Neural cell (in vitro differentiated cells): ENCODE measurements around the gene TRAF5. TPM values are rescaled to one million over a fixed set of nuclear protein-coding genes. Genes with fewer than 3 reads are reported as not detected.

Experiments used
- H2AFZ ChIP-seq: fragments of 200-600, 300-800 bp; sonication (generic), shearing (Covaris generic); 2 replicates; pipeline ENCODE4 v1.6.0; 2014; ENCODE audit warnings: low read depth, mild to moderate bottlenecking, antibody characterized with exemption, low read length, moderate library complexity
- H3F3A ChIP-seq: fragments of 200-600 bp; shearing (Covaris generic); 2 replicates; pipeline ENCODE4 v1.6.1; 2016; ENCODE audit warnings: mild to moderate bottlenecking, moderate library complexity, mixed read lengths, antibody characterized with exemption, low read length; ENCODE audit not compliant: insufficient read depth, poor library complexity, severe bottlenecking
- H3K27ac ChIP-seq: fragments of 200-600, 300-800 bp; sonication (generic), shearing (Covaris generic); 2 replicates; pipeline ENCODE4 v1.5.1; 2014; ENCODE audit warnings: mild to moderate bottlenecking, low read length, moderate library complexity
- H3K27me3 ChIP-seq: fragments of 300-800, 200-600 bp; sonication (generic), shearing (Covaris generic); 2 replicates; pipeline ENCODE4 v1.6.0; 2014; ENCODE audit warnings: mild to moderate bottlenecking, low read depth, low read length, moderate library complexity; ENCODE audit not compliant: insufficient read depth
- H3K36me3 ChIP-seq: fragments of 300-800, 200-600 bp; sonication (generic), shearing (Covaris generic); 2 replicates; pipeline ENCODE4 v1.5.1; 2014; ENCODE audit warnings: mild to moderate bottlenecking, antibody characterized with exemption, low read length, moderate library complexity; ENCODE audit not compliant: insufficient read depth
- H3K4me2 ChIP-seq: fragments of 300-800, 200-600 bp; sonication (generic), shearing (Covaris generic); 2 replicates; pipeline ENCODE4 v1.6.0; 2014; ENCODE audit warnings: mild to moderate bottlenecking, low read length
- H3K4me3 ChIP-seq: fragments of 300-800, 200-600 bp; sonication (generic), shearing (Covaris generic); 2 replicates; pipeline ENCODE4 v1.5.1; 2014; ENCODE audit warnings: mild to moderate bottlenecking, low read length, moderate library complexity
- H3K79me2 ChIP-seq: fragments of 200-600 bp; shearing (Covaris generic); replicated peaks from 2 replicates; pipeline ENCODE4 v1.6.0; 2014; ENCODE audit warnings: mild to moderate bottlenecking, low read length, moderate library complexity; ENCODE audit not compliant: insufficient read depth
- H3K9ac ChIP-seq: fragments of 300-800, 200-600 bp; sonication (generic), shearing (Covaris generic); 2 replicates; pipeline ENCODE4 v1.6.1; 2016; ENCODE audit warnings: mild to moderate bottlenecking, low read length, mixed read lengths
- H3K9me2 ChIP-seq: fragments of 200-600 bp; shearing (Covaris generic); 2 replicates; pipeline ENCODE4 v1.6.1; 2016; ENCODE audit warnings: mild to moderate bottlenecking, low read length, mixed read lengths; ENCODE audit not compliant: insufficient read depth
- H3K9me3 ChIP-seq: fragments of 200-600, 300-800 bp; sonication (generic), shearing (Covaris generic); 2 replicates; pipeline ENCODE4 v1.6.1; 2016; ENCODE audit warnings: mild to moderate bottlenecking, mixed run types, low read length, moderate library complexity, mixed read lengths
- H4K20me1 ChIP-seq: fragments of 200-600 bp; shearing (Covaris generic); 2 replicates; pipeline ENCODE4 v1.6.1; 2016; ENCODE audit warnings: mild to moderate bottlenecking, mixed run types; ENCODE audit not compliant: insufficient read depth
- CTCF ChIP-seq: fragments of 450-650 bp; IDR thresholded peaks from 2 replicates; pipeline ENCODE4 v1.5.1; 2014; ENCODE audit warnings: antibody characterized with exemption, mild to moderate bottlenecking, moderate library complexity; ENCODE audit not compliant: poor library complexity, severe bottlenecking
- EP300 ChIP-seq: fragments of 450-650 bp; conservative IDR thresholded peaks from 2 replicates; pipeline ENCODE4 v1.6.1; 2014; ENCODE audit warnings: antibody characterized with exemption, mild to moderate bottlenecking, moderate library complexity; ENCODE audit not compliant: poor library complexity, severe bottlenecking
- EZH2 ChIP-seq: fragments of 200-600, 300-800 bp; shearing (Covaris generic), sonication (generic); IDR thresholded peaks from 2 replicates; pipeline ENCODE4 v1.6.1; 2014; ENCODE audit warnings: antibody characterized with exemption, low read length, borderline replicate concordance, mild to moderate bottlenecking; ENCODE audit not compliant: insufficient read depth, poor library complexity, severe bottlenecking
- MXI1 ChIP-seq: fragments of 450-650 bp; conservative IDR thresholded peaks from 2 replicates; pipeline ENCODE4 v1.6.1; 2014; ENCODE audit warnings: antibody characterized with exemption, mild to moderate bottlenecking; ENCODE audit not compliant: poor library complexity, severe bottlenecking
- POLR2AphosphoS5 ChIP-seq: IDR thresholded peaks from 2 replicates; pipeline ENCODE4 v1.6.1; 2012
- RAD21 ChIP-seq: fragments of 450-650 bp; conservative IDR thresholded peaks from 2 replicates; pipeline ENCODE4 v1.6.1; 2014; ENCODE audit warnings: antibody characterized with exemption, mild to moderate bottlenecking, moderate library complexity
- REST ChIP-seq: IDR thresholded peaks from 2 replicates; pipeline ENCODE4 v1.6.1; 2012; ENCODE audit warnings: borderline replicate concordance
- SMC3 ChIP-seq: fragments of 450-650 bp; conservative IDR thresholded peaks from 2 replicates; pipeline ENCODE4 v1.6.1; 2014; ENCODE audit warnings: antibody characterized with exemption, mild to moderate bottlenecking, moderate library complexity; ENCODE audit not compliant: poor library complexity
- TAF1 ChIP-seq: IDR thresholded peaks from 2 replicates; pipeline ENCODE4 v1.6.1; 2012; ENCODE audit warnings: low read depth
- polyA plus RNA-seq: library from polyadenylated mRNA; depleted of rRNA; stranded (reverse); fragments of >200 nt; gene quantifications from 2 replicates; pipeline ENCODE4 v1.2.3, GENCODE V29; 2014

Gene TRAF5
- polyA plus RNA-seq, 1 donor from 2014 or later, result 0.69 TPM

DNA sequence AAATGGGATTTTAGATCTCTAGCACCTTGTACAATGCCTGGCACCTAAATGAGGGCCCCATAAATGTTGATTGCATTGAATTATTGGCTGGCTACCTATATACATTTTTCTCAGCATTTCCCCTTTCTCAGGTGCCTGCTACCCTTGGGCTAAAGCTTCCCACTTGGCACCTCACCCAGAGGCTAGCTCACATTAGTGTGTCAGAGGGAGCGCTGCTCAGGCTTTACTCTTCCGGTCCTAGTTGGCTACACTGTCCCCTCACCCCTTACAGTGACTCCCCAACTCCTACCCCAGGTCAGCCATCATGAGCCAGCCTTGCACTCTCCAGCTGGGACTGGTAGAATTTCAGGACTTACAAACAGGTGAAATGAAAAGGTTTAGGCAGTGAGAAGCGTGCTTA is 9.5 kb downstream of the TRAF5 start:
- H3K9ac ChIP-seq, result no peak overlapping the region
- H3F3A ChIP-seq, result no peaks in the 10 kb centered on the region
- H3K4me3 ChIP-seq, result no peak overlapping the region
- no peaks in the 10 kb centered on the region for H3K79me2 ChIP-seq
- H2AFZ ChIP-seq, result no peak overlapping the region
- no peaks in the 10 kb centered on the region for H4K20me1 ChIP-seq
- no peaks in the 10 kb centered on the region for H3K9me3 ChIP-seq
- H3K27ac ChIP-seq, result no peak overlapping the region
- H3K27me3 ChIP-seq, result no peaks in the 10 kb centered on the region
- no peaks in the 10 kb centered on the region for H3K9me2 ChIP-seq
- no peak overlapping the region for H3K4me2 ChIP-seq
- TF ChIP-seq EZH2 (no peak), CTCF (no peak), MXI1 (no peak), EP300 (no peak), RAD21 (no peak), POLR2AphosphoS5 (no peak), TAF1 (no peak), SMC3 (no peak), REST (no peak)
- no peaks in the 10 kb centered on the region for H3K36me3 ChIP-seq

GRCh38 chr1:211336775-211337174 is 10.1 kb downstream of the TRAF5 start:
- no peaks in the 10 kb centered on the region for H3K27me3 ChIP-seq
- no peak overlapping the region for H3K4me3 ChIP-seq
- no peaks in the 10 kb centered on the region for H3F3A ChIP-seq
- no peak overlapping the region for H3K9ac ChIP-seq
- no peaks in the 10 kb centered on the region for H3K79me2 ChIP-seq
- no peaks in the 10 kb centered on the region for H4K20me1 ChIP-seq
- H2AFZ ChIP-seq, result no peak overlapping the region
- H3K27ac ChIP-seq, result no peak overlapping the region
- TF ChIP-seq EZH2, result no peak
- no peak for TF ChIP-seq RAD21
- TF ChIP-seq POLR2AphosphoS5, result no peak
- TF ChIP-seq REST, result no peak
- TF ChIP-seq CTCF, result no peak
- TF ChIP-seq SMC3, result no peak
- TF ChIP-seq TAF1, result no peak
- no peak for TF ChIP-seq EP300
- H3K36me3 ChIP-seq, result no peaks in the 10 kb centered on the region
- H3K4me2 ChIP-seq, result no peak overlapping the region
- no peaks in the 10 kb centered on the region for H3K9me3 ChIP-seq
- no peaks in the 10 kb centered on the region for H3K9me2 ChIP-seq
